ENCODE data around the gene GORAB. TPM values are rescaled to one million over a fixed set of nuclear protein-coding genes. Genes with fewer than 3 reads are reported as not detected.

GORAB gene
- total RNA-seq, 1 donor from 2014 or later: 10.3 TPM

GRCh38 chr1:170586321-170587252 is 54.6 kb downstream of the GORAB start:
- no peaks in the 10 kb centered on the region for H3K9me3 Mint-ChIP-seq (ENCODE audit: unreplicated experiment)
- no peaks in the 10 kb centered on the region for H3K27me3 Mint-ChIP-seq (ENCODE audit: unreplicated experiment)
- no peaks in the 10 kb centered on the region for H3K4me1 Mint-ChIP-seq (ENCODE audit: unreplicated experiment)
- H3K27ac Mint-ChIP-seq (ENCODE audit: unreplicated experiment): no peak overlapping the region
- no peak overlapping the region for H3K4me3 Mint-ChIP-seq (ENCODE audit: unreplicated experiment)
- DNase-seq (ENCODE audit: low spot score): no peak
- TF ChIP-seq CTCF (IDR thresholded peaks at IDR 0.05; ENCODE audit: unreplicated experiment): no peak
- no peaks in the 10 kb centered on the region for H3K36me3 Mint-ChIP-seq (ENCODE audit: low read depth, unreplicated experiment)

GRCh38 chr1:170587253-170587593 is 55.3 kb downstream of the GORAB start:
- no peak for DNase-seq (ENCODE audit: low spot score)
- no peak for TF ChIP-seq CTCF (IDR thresholded peaks at IDR 0.05; ENCODE audit: unreplicated experiment)
- no peaks in the 10 kb centered on the region for H3K27me3 Mint-ChIP-seq (ENCODE audit: unreplicated experiment)
- no peak overlapping the region for H3K27ac Mint-ChIP-seq (ENCODE audit: unreplicated experiment)
- no peaks in the 10 kb centered on the region for H3K9me3 Mint-ChIP-seq (ENCODE audit: unreplicated experiment)
- H3K4me1 Mint-ChIP-seq (ENCODE audit: unreplicated experiment): no peaks in the 10 kb centered on the region
- no peaks in the 10 kb centered on the region for H3K36me3 Mint-ChIP-seq (ENCODE audit: low read depth, unreplicated experiment)
- no peak overlapping the region for H3K4me3 Mint-ChIP-seq (ENCODE audit: unreplicated experiment)

GRCh38 chr1:170590921-170591705 is 59.1 kb downstream of the GORAB start:
- no peaks in the 10 kb centered on the region for H3K36me3 Mint-ChIP-seq (ENCODE audit: low read depth, unreplicated experiment)

GRCh38 chr1:170592591-170593111 is 60.7 kb downstream of the GORAB start:
- H3K27ac Mint-ChIP-seq (ENCODE audit: unreplicated experiment): no peak overlapping the region

More at GRCh38 chr1:170590921-170591705, 59.1 kb downstream of the GORAB start:
- H3K27ac Mint-ChIP-seq (ENCODE audit: unreplicated experiment): no peak overlapping the region
- no peak for DNase-seq (ENCODE audit: low spot score)
- H3K4me1 Mint-ChIP-seq (ENCODE audit: unreplicated experiment): no peaks in the 10 kb centered on the region
- H3K4me3 Mint-ChIP-seq (ENCODE audit: unreplicated experiment): no peak overlapping the region
- H3K9me3 Mint-ChIP-seq (ENCODE audit: unreplicated experiment): no peaks in the 10 kb centered on the region
- no peak for TF ChIP-seq CTCF (IDR thresholded peaks at IDR 0.05; ENCODE audit: unreplicated experiment)
- no peaks in the 10 kb centered on the region for H3K27me3 Mint-ChIP-seq (ENCODE audit: unreplicated experiment)

More at GRCh38 chr1:170592591-170593111, 60.7 kb downstream of the GORAB start:
- TF ChIP-seq CTCF (IDR thresholded peaks at IDR 0.05; ENCODE audit: unreplicated experiment): no peak
- Mint-ChIP-seq H3K4me3 (ENCODE audit: unreplicated experiment) (no peak overlapping the region), H3K9me3 (ENCODE audit: unreplicated experiment) (no peaks in the 10 kb centered on the region), H3K36me3 (ENCODE audit: low read depth, unreplicated experiment) (no peaks in the 10 kb centered on the region), H3K27me3 (ENCODE audit: unreplicated experiment) (no peaks in the 10 kb centered on the region), H3K4me1 (ENCODE audit: unreplicated experiment) (no peaks in the 10 kb centered on the region)
- DNase-seq (ENCODE audit: low spot score): no peak
